Measurements from ENCODE around the gene PCDH12. TPM values are rescaled to one million over a fixed set of nuclear protein-coding genes. Genes with fewer than 3 reads are reported as not detected.
"Not testable (repeated sequence)": the region's sequence is repeated elsewhere in the genome, so short reads cannot be mapped to it uniquely, and the experiment has no call there.

PCDH12 gene
- polyA plus RNA-seq, 3 donors from 2014 or later = 0.17 to 0.18 TPM; not detected in 1

DNA sequence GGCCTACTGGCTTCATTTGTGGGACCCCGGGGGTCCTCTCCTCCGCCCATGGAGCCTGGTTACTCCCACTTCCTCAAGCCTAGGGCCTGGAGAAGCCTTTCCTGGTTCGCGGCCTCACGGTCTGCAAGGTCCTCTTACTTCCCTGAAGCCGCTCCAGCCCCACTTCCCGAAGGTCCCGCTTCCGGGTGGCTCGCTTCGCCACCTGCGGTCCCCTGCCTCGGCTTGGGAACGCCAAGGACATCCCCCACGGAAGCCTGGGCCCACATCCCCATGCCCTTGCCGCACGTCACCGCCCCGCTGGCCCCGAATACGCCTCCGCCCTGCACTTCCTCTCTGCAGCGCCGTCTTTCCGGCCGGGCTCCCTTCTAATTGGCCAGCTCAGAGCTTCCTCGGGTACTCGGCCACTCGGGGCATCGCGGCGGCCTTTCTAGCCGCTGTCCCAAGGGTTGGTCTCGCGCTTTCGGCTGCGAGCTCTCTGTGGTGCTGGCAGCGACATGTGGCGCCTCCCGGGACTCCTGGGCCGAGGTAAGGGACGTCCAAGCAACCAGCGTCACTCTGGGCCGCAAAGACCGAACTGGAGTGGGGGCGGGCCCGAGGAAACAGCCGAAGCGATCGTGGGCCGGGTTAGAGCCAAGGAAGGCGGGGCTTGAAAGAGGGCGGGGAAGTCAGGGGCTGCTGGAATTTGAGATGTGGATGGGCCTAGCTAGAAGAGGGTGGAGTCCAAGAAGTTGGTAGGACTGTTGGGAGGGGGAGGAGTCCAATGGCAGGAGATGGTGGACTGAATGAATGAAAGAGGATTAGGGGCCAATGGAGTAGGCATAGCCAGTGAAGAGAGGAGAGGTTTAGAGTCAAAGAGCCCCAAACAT lies 34.3 kb downstream of the PCDH12 start, which contains the start of gene DELE1:
Gene DELE1 (plus strand): TSS at position 424 of the 866 bp plus-strand sequence. CDS start 71 bp downstream, at position 495.
- peak; percentile 89 to 90 (median 90) for DNase-seq
- peaks cover 5 to 31% (median 26%) of the 10 kb centered on the region in 3 donors for H3K36me3 Mint-ChIP-seq
- peaks cover 27 to 45% of the 10 kb centered on the region in 2 donors for H3K4me1 Mint-ChIP-seq
- H3K27me3 Mint-ChIP-seq (ENCODE audit: low read depth in 3 of 3) = peaks cover 0 to 8% (median 7%) of the 10 kb centered on the region in 3 donors
- no peaks in the 10 kb centered on the region for H3K9me3 Mint-ChIP-seq
- H3K27ac Mint-ChIP-seq = peak within 1 kb of the TSS; percentile 90 to 98 (median 96)
- H3K4me3 Mint-ChIP-seq = peak within 1 kb of the TSS; percentile 89 to 97 (median 92)

DNA sequence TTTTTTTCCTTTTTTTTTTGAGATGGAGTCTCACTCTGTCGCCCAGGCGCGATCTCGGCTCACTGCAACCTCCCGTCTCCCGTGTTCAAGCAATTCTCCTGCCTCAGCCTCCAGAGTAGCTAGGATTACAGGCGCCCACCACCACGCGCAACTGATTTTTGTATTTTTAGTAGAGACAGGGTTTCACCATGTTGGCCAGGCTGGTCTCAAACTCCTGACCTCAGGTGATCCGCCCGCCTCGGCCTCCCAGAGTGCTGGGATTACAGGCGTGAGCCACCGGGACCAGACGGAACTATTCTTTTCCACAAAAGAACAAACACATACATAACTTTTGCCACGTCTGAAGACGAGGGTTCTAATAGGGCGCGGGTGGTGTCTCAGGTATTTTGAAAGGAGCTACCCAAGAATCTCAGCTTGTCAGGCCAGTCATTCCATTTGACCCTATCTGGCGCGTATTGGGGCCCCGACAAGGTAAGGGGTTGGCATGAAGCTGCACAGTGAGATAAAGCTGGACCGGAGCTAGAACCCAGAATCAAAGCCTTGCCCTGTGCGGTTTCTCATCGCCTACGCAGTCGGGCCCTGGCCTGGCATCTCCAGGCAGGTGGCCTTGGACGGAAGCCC lies 35.1 kb downstream of the PCDH12 start:
- peak overlapping the region; percentile 90 to 98 (median 96) for H3K27ac Mint-ChIP-seq

DNA sequence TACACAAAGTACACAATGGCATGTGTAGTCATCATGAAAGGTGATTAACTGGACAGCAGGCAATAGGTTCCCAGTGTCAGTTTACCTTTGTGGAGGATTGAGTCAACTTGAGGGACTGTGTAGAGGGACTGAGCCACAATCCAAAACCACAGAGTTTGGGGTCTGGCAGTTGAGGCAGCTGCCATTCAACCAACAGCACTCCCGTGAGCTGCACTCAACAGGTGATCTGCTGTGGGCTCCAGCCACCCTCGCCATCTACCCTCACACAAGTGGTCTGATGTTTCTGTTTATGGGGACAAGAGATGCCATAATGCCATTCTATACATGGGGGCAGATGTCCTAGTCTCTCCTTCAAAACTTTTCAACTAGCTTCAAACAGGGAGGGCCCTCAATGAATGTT lies 37.2 kb downstream of the PCDH12 start:
- peaks cover 0 to 8% (median 4%) of the 10 kb centered on the region in 3 donors for H3K27me3 Mint-ChIP-seq (ENCODE audit: low read depth in 3 of 3)
- H3K27ac Mint-ChIP-seq = peak overlapping the region in 2 of 6 donors; percentile 32

More for the DNA sequence above, 35.1 kb downstream of the PCDH12 start:
- DNase-seq; H3K27me3 Mint-ChIP-seq (ENCODE audit: low read depth in 3 of 3); H3K9me3 Mint-ChIP-seq: not testable (repeated sequence)
- Mint-ChIP-seq H3K36me3 (peaks cover 3 to 25% (median 21%) of the 10 kb centered on the region in 3 donors), H3K4me1 (peaks cover 26 to 42% of the 10 kb centered on the region in 2 donors), H3K4me3 (peak overlapping the region; percentile 89 to 97 (median 92))

DNA sequence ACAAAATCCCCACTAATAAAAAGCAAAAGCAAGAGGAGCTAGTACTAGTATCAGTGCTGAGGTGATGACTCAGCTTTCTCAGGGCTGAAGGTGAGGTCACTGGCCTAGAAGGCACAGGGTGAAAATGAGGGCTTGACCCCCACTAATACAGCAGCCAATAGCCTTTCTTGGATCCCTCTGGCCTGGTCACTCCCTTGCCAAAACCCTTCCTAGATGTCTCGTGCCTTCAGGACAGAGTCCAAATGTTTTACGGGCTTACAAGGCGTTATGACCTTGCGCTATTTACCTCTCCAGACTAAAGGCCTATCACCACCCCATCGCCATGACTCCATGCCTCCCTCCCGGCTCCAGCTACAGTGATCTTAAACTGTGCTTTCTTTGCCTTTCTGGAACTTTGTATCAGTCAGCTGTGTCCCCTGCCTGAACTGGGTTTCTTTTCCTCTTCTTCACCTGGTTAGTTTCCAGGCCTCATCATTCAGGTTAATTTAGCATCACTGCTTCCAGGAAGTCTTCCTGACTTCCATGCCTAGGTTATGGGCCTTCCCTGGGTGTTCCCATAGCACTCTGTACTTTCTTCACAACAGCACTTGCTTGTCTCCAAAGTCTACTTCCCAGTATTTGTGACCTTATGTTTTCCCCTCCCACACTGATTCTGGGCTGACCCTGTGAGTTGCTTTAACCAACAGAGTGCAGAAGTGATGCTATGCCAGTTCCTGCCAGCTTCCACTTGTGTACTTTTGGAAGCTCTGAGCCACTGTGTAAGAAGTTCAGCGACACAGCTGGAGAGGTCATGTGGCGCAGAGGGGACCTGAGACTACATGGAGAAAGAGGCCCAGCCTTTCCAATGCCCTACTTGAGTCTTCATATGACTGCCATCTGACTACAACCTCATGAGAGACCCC lies 38.5 kb downstream of the PCDH12 start:
- Mint-ChIP-seq H3K27ac (peak overlapping the region in 1 of 6 donors; percentile 13), H3K9me3 (no peaks in the 10 kb centered on the region), H3K4me1 (peaks cover 23 to 26% of the 10 kb centered on the region in 2 donors), H3K4me3 (no peak overlapping the region), H3K27me3 (ENCODE audit: low read depth in 3 of 3) (peaks cover 0 to 11% (median 9%) of the 10 kb centered on the region in 3 donors), H3K36me3 (peaks cover 0 to 8% (median 4%) of the 10 kb centered on the region in 3 donors)
- DNase-seq = no peak

More for the DNA sequence above, 37.2 kb downstream of the PCDH12 start:
- H3K4me3 Mint-ChIP-seq = no peak overlapping the region
- H3K36me3 Mint-ChIP-seq = peaks cover 0 to 9% (median 9%) of the 10 kb centered on the region in 3 donors
- H3K4me1 Mint-ChIP-seq = peaks cover 26% of the 10 kb centered on the region in 2 donors
- H3K9me3 Mint-ChIP-seq = no peaks in the 10 kb centered on the region
- DNase-seq = no peak

GRCh38 chr5:141917760-141918159 lies 40.2 kb downstream of the PCDH12 start:
- peaks cover 15 to 17% of the 10 kb centered on the region in 2 donors for H3K4me1 Mint-ChIP-seq

DNA sequence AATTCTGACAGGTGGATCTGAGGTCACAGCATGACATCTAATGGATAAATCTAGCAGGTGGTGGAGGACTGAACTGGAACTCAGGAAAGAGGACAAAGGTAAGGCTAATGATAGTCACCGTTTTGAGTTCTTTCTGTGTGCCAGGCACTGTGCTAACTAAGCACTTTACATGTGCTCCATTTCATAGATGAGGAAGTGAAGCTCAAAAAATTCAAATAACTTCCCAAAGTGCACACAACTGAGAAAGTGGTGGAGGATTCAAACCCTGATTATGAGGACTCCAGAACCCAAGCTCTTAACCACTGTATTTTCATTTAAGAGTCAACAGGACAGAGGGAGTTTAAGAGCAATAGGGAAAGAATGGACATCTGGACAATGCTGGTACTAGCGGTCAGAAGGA lies 41.5 kb downstream of the PCDH12 start:
- DNase-seq = no peak
- no peak overlapping the region for H3K27ac Mint-ChIP-seq
- H3K27me3 Mint-ChIP-seq (ENCODE audit: low read depth in 3 of 3) = peaks cover 2 to 16% (median 12%) of the 10 kb centered on the region in 3 donors
- H3K36me3 Mint-ChIP-seq = peaks cover 0 to 4% (median 0%) of the 10 kb centered on the region in 3 donors
- H3K4me1 Mint-ChIP-seq = peaks cover 11 to 16% of the 10 kb centered on the region in 2 donors
- no peak overlapping the region for H3K4me3 Mint-ChIP-seq
- H3K9me3 Mint-ChIP-seq = no peaks in the 10 kb centered on the region

More at GRCh38 chr5:141917760-141918159, 40.2 kb downstream of the PCDH12 start:
- Mint-ChIP-seq H3K27ac (no peak overlapping the region), H3K4me3 (no peak overlapping the region), H3K27me3 (ENCODE audit: low read depth in 3 of 3) (peaks cover 2 to 11% (median 10%) of the 10 kb centered on the region in 3 donors), H3K9me3 (no peaks in the 10 kb centered on the region), H3K36me3 (peaks cover 0 to 4% (median 0%) of the 10 kb centered on the region in 3 donors)
- no peak for DNase-seq

DNA sequence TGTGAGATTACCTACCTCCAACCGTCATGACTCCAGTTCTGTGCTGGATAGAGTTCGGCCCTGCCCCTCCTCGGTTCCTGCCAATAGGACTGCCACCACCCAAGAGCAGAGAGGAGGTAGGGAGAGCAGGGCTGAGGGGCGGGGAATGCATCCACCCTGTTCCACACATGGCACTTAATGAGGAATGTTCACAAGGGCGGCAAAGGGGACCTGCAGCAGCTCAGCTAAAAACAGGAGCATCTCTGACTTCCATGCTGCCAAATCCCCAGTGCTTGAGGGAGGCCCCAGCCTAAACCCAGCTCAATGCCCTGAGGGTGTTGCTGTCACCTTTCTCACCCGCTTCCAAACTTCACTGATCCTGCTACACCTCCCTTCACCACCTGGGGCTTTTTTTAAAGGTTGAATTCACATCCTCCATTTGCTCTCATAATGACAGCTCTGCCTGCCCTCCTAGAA lies 42.1 kb downstream of the PCDH12 start:
- Mint-ChIP-seq H3K36me3 (peaks cover 0 to 4% (median 0%) of the 10 kb centered on the region in 3 donors), H3K4me1 (peaks cover 11 to 16% of the 10 kb centered on the region in 2 donors), H3K27me3 (ENCODE audit: low read depth in 3 of 3) (peaks cover 2 to 16% (median 10%) of the 10 kb centered on the region in 3 donors), H3K27ac (no peak overlapping the region), H3K9me3 (no peaks in the 10 kb centered on the region), H3K4me3 (no peak overlapping the region)
- no peak for DNase-seq

- Mint-ChIP-seq H3K4me1 (peaks cover 11 to 16% of the 10 kb centered on the region in 2 donors), H3K4me3 (peak overlapping the region in 4 of 5 donors; percentile 19 to 62 (median 52)), H3K27me3 (ENCODE audit: low read depth in 3 of 3) (peaks cover 2 to 16% (median 11%) of the 10 kb centered on the region in 3 donors), H3K27ac (no peak overlapping the region), H3K9me3 (no peaks in the 10 kb centered on the region), H3K36me3 (peaks cover 0 to 4% (median 0%) of the 10 kb centered on the region in 3 donors)
- DNase-seq = no peak
Measured at GRCh38 chr5:141914797-141915196, 43.2 kb downstream of the PCDH12 start.

DNA sequence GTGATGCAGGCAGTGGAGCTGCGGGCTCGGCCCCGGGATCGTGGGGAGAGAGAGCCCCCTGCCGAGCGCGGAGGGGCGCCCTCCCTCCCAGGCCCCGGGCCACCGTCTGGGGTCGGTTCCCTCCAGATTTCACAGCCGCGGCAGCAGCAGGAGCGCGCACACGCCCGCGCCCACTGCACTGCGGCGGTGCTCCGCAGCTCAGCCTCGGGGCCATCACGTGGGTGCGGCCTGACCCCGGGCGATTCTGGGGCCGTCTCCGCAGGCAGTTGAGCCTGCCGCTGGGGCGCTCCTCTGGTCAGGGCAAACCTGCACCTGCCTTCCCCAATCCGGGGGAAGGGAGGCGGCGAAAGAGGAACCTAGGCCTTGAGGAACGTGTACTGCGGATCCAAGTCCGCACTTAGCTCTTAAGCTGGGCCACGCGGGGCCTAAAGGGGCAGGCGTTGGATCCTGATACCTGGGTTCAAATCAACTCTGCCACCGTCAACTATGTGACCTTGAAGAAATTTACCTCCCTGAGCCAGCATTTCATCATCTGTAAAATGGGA lies 43.7 kb downstream of the PCDH12 start:
- H3K27me3 Mint-ChIP-seq (ENCODE audit: low read depth in 3 of 3) = peaks cover 2 to 16% (median 11%) of the 10 kb centered on the region in 3 donors
- H3K4me3 Mint-ChIP-seq = peak overlapping the region in 4 of 5 donors; percentile 19 to 56 (median 34)
- H3K27ac Mint-ChIP-seq = no peak overlapping the region
- H3K9me3 Mint-ChIP-seq = no peaks in the 10 kb centered on the region
- H3K36me3 Mint-ChIP-seq = peaks cover 0 to 4% (median 0%) of the 10 kb centered on the region in 3 donors
- H3K4me1 Mint-ChIP-seq = peaks cover 11 to 16% of the 10 kb centered on the region in 2 donors
- DNase-seq = peak; percentile 21 to 26 (median 24)

DNA sequence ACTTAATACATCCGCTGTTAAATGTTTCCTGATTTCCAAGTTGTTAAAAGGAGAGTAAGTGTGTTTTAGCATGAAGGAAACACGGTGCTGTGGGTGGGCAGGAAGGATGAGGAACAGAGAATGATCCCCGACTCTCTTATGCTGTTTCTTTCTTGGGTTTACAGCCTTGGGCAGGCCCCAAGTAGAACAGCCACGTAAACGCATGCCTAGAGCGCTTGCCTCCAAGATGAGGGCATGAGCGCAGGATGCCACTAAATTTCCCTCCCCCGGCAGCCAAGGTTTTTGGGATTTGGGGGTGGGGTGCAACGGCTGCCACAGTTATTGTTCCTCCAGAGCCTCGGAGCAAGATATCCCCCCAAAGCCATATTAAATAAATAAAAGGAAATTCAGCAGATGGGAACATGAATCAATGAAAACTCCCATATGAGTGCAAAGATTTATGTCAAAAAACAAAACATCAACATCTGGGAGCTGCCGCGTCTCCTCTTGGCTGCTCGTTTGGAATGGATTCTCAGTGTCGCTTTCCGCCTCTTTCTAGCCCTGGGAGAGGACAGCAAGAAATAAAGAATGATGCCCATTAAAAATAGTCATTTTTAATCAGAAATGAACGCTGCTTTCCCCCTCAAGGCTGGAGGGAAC lies 44.3 kb downstream of the PCDH12 start:
- Mint-ChIP-seq H3K36me3 (peaks cover 0 to 4% (median 2%) of the 10 kb centered on the region in 3 donors), H3K9me3 (no peaks in the 10 kb centered on the region), H3K4me1 (peaks cover 11 to 16% of the 10 kb centered on the region in 2 donors), H3K4me3 (peak overlapping the region; percentile 1 to 56 (median 33)), H3K27ac (no peak overlapping the region), H3K27me3 (ENCODE audit: low read depth in 3 of 3) (peaks cover 2 to 16% (median 13%) of the 10 kb centered on the region in 3 donors)
- DNase-seq = no peak

DNA sequence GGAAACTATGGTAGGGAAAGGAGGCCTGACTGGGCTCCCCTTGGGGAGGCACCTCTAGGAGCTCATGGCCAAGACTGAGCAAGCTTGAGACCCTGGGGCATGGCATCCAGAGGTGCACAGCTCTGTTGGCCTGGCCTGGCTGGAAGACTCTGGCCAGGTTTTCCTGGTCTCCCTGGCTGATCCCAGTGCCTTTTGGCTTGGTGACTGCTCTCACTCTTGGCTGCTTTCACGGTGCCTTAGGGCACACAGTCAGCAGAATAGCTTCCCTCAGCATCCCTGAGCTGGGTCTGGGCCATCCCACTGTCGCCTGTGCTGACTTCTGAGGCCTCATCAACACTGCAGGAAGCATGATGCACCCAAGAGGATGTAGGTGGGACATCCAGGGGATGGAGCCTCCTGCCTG lies 47.7 kb downstream of the PCDH12 start:
- Mint-ChIP-seq H3K4me3 (no peak overlapping the region), H3K36me3 (peaks cover 0 to 8% (median 4%) of the 10 kb centered on the region in 3 donors), H3K4me1 (peaks cover 11 to 16% of the 10 kb centered on the region in 2 donors), H3K27me3 (ENCODE audit: low read depth in 3 of 3) (peaks cover 2 to 16% (median 14%) of the 10 kb centered on the region in 3 donors), H3K9me3 (peaks cover 0 to 1% (median 0%) of the 10 kb centered on the region in 6 donors), H3K27ac (no peak overlapping the region)
- no peak for DNase-seq

DNA sequence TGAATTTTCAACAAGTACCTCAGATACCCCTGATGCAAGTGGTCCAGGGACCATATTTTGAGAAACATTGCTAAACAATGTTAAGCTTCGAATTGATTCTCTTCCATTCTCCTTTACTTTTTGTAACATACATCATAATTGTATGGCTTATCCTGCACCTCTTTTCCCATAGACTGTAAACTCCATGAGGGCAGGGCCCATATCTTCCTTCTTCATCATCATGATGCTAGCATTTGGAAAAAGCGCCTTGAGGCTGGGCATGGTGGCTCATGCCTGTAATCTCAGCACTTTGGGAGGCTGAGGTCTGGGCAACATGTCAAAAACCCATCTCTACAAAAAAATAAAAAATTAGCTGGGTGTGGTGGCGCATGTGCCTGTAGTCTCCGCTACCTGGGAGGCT lies 48.8 kb downstream of the PCDH12 start:
- H3K4me3 Mint-ChIP-seq = no peak overlapping the region
- no peak for DNase-seq
- peaks cover 0 to 1% (median 0%) of the 10 kb centered on the region in 6 donors for H3K9me3 Mint-ChIP-seq
- no peak overlapping the region for H3K27ac Mint-ChIP-seq
- H3K36me3 Mint-ChIP-seq = peaks cover 0 to 8% (median 0%) of the 10 kb centered on the region in 3 donors
- peaks cover 8 to 9% of the 10 kb centered on the region in 2 donors for H3K4me1 Mint-ChIP-seq
- H3K27me3 Mint-ChIP-seq (ENCODE audit: low read depth in 3 of 3) = peaks cover 2 to 11% (median 9%) of the 10 kb centered on the region in 3 donors
